Measurements from ENCODE around the gene HTR7.
A peak's percentile ranks its signal among the peaks of the same experiment; 100 is the strongest.

HTR7 gene

GRCh38 chr10:90800232-90800796 lies 57.5 kb downstream of the HTR7 start:
- no peak for DNase-seq

- no peak for DNase-seq
Observed at GRCh38 chr10:90799172-90799571, 58.7 kb downstream of the HTR7 start.

- DNase-seq = no peak
Observed at GRCh38 chr10:90798482-90798881, 59.4 kb downstream of the HTR7 start.

- DNase-seq = no peak
Observed at GRCh38 chr10:90790422-90790821, 67.4 kb downstream of the HTR7 start.

GRCh38 chr10:90788968-90789367 lies 68.9 kb downstream of the HTR7 start:
- no peak for DNase-seq

GRCh38 chr10:90788199-90788491 lies 69.7 kb downstream of the HTR7 start:
- no peak for DNase-seq

- DNase-seq = peak; percentile 64
Observed at GRCh38 chr10:90787393-90788198, 70.2 kb downstream of the HTR7 start.

- no peak for DNase-seq
Observed at GRCh38 chr10:90785782-90786181, 72.1 kb downstream of the HTR7 start.

- DNase-seq = no peak
Observed at GRCh38 chr10:90784771-90785170, 73.1 kb downstream of the HTR7 start.

GRCh38 chr10:90780488-90780887 lies 77.4 kb downstream of the HTR7 start:
- no peak for DNase-seq

- no peak for DNase-seq
Observed at GRCh38 chr10:90779548-90779947, 78.3 kb downstream of the HTR7 start.

- DNase-seq = no peak
Observed at GRCh38 chr10:90777621-90778020, 80.2 kb downstream of the HTR7 start.

GRCh38 chr10:90775351-90776028 lies 82.3 kb downstream of the HTR7 start:
- no peak for DNase-seq

- DNase-seq = no peak
Observed at GRCh38 chr10:90769946-90770841, 87.6 kb downstream of the HTR7 start.

GRCh38 chr10:90751107-90751997 lies 106.5 kb downstream of the HTR7 start:
- peak; percentile 35 for DNase-seq

GRCh38 chr10:90746829-90747228 lies 111.0 kb downstream of the HTR7 start:
- DNase-seq = no peak

GRCh38 chr10:90745565-90745964 lies 112.3 kb downstream of the HTR7 start:
- DNase-seq = no peak

GRCh38 chr10:90743291-90743690 lies 114.5 kb downstream of the HTR7 start:
- DNase-seq = no peak

GRCh38 chr10:90741926-90742565 lies 115.8 kb downstream of the HTR7 start:
- DNase-seq = no peak

- DNase-seq = no peak
Observed at GRCh38 chr10:90740265-90740664, 117.6 kb downstream of the HTR7 start.

GRCh38 chr10:90738885-90739284 lies 119.0 kb downstream of the HTR7 start:
- DNase-seq = peak; percentile 23

GRCh38 chr10:90734415-90734814 lies 123.4 kb downstream of the HTR7 start:
- no peak for DNase-seq

All from eye (tissue), 1 donor.